Gastroesophageal sphincter (tissue), 3 donors: ENCODE measurements around the gene BAHCC1.

Experiments used
- CTCF ChIP-seq, 4 experiments: fragments of 200-600 bp in 2 of 4; fragments of 450-650 bp in 2 of 4; sonication (generic) in 1 of 4; IDR thresholded peaks; one replicate each; pipeline ENCODE4 v1.5.1; 2017 to 2019; ENCODE audit warnings: antibody characterized with exemption in 4 of 4, mild to moderate bottlenecking in 2 of 4, moderate library complexity in 2 of 4
- EP300 ChIP-seq: sonication (generic); formaldehyde crosslinking; IDR thresholded peaks from one replicate; pipeline ENCODE4 v1.6.1; 2017; ENCODE audit warnings: antibody characterized with exemption, mild to moderate bottlenecking
- POLR2AphosphoS5 ChIP-seq: sonication (generic); formaldehyde crosslinking; IDR thresholded peaks from one replicate; pipeline ENCODE4 v1.6.1; 2017; ENCODE audit warnings: antibody characterized with exemption

- TF ChIP-seq CTCF (IDR thresholded peaks at IDR 0.05): no peak
- TF ChIP-seq EP300: no peak
- TF ChIP-seq POLR2AphosphoS5: no peak
These were observed 3.7 kb downstream of the BAHCC1 start for GRCh38 chr17:81398832-81399411.
